HG02798 (cell line): ENCODE data around the gene TMEM217.
A peak's percentile ranks its signal among the peaks of the same experiment; 100 is the strongest.
"Not testable (repeated sequence)": the region's sequence is repeated elsewhere in the genome, so short reads cannot be mapped to it uniquely, and the experiment has no call there.

Source experiments
- ATAC-seq: cut with Tn5 transposase; IDR thresholded peaks from one replicate; pipeline ENCODE4 v1.9.1; 2021; ENCODE audit warnings: mild to moderate bottlenecking; ENCODE audit not compliant: unreplicated experiment, poor library complexity

The TMEM217 gene

DNA sequence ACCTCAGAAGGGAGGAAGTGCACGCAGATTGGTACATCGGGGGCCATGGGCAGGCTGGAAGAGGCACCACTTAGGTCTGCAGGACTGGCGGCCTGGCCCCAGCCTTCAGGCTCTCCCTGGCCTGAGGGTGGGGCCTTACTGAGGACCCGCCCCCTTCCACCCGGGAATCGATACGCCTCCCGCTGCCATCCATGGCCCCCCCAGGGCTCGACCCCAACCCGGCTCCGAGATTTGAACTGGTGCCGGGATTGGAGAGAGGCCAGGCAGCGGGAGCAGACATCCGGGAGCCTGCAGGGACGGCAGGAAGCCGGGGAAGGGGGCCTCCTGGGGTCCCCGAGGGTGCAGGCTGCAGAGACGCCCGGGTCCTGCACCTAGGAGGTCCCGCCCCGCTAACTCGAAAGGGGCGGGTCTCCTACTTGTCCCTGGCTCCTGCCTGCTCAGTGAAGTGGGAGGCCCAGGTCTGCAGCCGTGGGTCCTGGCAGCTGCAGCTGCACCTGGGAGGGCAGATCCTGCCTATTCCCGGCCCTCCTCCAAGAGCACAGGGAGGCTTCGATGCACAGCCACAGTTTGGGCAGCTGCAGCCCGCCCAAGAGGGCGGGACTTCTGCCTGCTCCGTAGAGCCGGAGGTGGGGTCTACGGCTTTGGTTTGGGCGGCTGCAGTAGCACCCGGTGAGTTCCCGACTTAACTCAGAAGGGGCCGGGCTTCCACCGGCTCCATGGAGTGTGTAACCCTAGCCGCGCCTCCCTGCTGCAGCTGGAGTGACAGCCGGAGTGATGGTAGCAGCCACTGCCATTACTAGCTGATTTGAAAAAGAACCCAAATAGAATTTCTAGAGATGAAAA lies 35.6 kb downstream of the TMEM217 start:
- peak; percentile 85 for ATAC-seq

DNA sequence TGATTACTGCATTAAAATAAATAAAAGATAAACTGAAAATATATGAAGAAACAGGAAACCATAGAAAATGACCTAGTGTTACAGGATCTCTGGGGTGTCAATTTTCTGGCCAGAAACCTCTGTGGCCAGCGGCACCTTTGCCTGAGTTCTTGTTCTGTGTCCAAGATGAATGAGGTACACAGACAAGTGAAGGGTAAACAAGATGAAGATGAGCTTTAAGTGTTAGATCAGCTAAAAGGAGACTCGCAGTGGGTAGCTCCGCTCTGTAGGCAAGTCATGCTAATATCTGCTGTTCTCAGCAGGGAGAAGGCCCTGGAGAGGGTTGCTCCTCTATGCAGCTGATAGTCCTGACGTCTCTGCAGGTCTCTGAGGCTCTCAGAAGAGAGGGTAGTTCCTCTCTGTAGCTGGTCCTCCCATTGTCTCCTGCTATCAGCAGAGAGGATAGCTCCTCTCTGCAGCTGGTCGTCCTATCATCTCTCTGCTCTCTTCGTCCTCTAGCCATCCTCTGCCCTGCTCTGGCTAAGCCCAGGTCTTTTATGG lies 36.3 kb downstream of the TMEM217 start:
- no peak for ATAC-seq

DNA sequence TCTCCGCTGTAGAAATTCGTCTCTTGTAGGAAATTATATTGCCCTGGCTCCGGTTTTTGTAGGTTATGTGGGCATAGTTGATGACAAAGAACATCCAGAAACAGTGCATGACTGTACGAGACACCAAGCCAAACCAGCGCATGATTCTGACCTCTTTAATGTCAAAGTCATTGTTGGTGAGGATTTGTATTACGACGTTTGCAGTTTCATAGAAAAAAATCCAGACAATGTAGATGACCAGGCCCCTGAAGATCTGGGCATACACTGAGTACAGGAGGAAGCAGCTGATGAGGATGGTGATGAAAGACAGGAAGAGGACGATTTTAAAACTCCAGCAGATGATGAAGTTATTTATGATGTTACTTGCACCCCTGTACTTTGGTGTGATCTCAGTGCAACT lies 39.4 kb downstream of the TMEM217 start:
- ATAC-seq = no peak

DNA sequence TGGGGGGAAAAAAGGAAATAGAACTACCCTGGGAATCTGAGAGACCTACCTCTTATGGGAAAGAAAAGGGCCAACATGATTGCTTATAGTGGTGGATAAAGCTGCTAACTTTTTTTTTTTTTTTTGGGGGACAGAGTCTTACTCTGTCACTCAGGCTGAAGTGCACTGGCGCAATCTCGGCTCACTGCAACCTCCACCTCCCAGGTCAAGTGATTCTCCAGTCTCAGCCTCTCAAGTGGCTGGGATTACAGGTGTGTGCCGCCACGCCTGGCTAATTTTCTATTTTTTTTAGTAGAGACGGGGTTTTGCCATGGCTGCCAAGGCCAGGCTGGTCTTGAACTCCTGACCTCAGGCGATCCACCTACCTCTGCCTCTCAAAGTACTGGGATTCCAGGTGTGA lies 39.9 kb downstream of the TMEM217 start:
- no peak for ATAC-seq

DNA sequence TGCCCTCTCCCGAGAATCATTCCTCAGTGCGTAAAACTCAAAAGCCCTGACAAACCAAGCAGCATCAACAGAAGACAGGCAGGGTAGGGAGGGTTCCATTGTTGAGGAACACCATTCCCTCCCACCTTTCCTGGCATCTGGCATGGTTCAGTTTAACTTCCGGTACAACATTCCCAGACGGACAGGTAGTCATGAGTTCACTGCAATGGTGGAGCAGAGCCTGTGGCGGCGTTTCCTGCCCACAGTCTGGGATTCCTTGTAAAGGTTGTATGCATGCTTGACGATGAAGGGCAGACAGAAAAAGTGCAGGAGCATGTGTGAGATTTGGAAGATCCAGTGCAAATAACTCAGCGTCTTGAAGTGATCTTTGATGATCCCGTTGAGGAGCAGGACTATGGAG lies 45.7 kb downstream of the TMEM217 start:
- no peak for ATAC-seq

DNA sequence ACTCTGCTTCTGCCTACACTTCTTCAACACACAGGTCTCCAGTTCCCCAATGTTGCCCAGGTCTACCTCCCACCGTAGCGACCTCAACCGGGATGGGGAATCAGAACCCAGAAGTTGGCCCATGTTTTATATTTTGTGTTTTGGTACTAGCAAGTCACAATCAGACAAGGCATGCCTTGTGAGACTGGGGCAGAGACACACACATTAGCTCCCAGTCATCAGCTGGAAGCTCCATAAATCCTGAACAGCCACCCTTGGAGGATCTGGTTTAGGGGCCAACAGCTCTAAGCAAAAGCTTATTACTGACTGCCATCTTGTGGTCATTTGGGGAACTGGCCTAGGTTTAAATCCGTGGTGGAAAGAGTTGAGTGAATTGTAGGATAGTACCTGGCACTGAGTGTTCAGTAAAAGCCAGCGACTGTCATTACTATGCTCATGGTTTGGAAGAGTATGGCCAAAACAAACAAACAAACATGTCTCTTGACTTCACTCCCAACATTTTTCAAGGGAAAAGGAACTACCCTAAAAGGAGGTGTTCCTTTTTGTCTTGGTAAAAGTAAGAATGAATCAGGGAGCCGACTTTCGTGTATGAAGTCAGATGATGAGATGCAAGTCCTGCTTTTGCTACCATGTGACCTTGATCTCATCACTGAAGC lies 47.5 kb downstream of the TMEM217 start:
- ATAC-seq = peak; percentile 38

DNA sequence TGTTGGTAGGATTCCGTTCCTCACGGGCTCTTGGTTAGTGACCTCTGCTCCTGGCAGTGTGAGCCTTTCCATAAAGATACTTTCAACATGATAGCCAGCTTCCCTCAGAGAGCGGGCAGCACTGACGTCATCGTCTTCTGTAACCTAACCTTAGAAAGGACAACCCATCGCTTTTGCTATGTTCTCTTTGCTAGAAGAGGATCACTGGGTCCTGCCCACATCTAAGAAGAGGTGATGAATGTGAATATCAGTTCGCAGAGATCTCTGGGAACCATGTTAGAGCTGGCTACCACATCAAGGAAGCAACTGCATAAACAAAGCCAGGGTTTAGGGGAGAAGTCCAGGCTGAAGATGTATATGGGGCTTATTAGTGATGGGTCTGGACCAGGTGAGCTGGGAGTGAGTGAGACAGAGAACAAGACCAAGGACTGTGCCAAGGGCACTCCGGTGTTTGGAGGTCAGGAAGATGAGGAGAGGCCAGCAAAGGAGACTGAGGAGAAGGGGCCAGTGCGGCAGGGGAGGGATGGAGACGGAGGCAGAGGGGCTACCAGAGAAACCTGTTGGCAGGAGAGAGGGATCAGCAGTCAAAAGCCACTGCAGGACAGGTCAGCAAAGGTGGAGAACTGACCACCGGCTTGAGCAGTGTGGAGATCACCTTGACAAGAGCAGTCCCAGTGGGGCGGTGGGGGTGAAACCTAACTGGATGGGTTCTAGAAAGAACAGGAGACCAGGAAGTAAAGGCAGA lies 48.3 kb downstream of the TMEM217 start:
- ATAC-seq = no peak

DNA sequence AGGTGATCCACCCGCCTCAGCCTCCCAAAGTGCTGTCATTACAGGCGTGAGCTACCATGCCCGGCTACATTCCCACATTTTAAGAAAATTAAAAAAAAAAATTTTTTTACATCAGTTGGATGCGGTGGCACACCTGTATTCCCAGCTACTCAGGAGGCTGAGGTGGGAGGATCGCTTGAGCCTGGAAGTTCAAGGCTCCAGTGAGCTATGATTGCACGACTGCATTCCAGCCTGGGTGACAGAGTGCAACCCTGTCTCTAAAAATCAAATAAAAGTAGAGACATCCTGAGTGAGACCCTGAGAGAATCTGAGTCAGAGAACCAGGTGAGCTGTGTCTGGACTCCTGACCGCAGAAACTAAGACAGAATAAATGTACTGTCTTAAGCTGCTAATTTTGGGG lies 49.2 kb downstream of the TMEM217 start:
- no peak for ATAC-seq

DNA sequence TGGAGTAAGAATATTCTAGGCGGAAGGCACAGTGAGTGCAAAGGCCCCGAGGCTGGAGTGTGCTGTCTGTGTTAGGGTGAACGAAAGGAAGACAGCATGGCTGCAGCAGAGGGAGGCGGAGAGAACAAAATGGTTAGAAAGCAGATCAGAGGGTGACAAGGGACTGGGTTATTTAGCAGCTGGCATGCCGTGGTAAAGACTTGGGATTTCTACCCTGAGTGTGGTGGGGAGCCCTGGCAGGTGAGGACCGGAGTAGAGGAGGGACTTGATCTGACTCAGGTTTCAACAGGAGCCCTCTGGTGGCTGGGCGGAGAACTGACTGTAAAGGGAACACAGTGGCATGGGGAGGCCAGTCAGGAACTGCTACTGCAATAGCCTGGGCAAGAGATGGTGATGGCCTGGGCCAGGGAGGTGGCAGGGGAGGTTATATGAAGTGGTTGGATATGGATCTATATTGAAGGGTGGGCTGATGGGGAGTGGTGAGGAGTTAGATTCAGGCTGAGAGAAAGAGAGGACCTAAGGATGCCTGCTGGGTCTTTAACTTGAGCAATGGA lies 50.0 kb downstream of the TMEM217 start:
- peak; percentile 68 for ATAC-seq

DNA sequence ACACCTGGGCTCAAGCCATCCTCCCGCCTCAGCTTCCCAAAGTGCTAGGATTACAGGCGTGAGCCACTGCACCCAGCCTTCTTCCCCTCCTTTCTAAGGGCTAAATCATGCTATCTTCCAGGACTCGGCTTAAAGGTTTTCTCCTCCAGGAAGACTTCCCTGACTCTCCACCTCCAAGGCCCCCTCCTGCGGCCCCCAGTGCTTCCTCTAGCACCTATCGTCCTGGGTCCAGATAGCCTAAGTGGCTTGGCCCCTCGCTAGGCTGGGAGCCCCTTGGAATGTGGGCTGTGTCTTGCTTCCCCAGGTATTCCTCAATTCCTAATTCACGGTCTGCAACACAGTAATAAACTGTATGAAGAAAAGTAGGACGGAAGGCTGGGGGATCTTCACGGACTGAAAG lies 51.3 kb downstream of the TMEM217 start:
- ATAC-seq = no peak

DNA sequence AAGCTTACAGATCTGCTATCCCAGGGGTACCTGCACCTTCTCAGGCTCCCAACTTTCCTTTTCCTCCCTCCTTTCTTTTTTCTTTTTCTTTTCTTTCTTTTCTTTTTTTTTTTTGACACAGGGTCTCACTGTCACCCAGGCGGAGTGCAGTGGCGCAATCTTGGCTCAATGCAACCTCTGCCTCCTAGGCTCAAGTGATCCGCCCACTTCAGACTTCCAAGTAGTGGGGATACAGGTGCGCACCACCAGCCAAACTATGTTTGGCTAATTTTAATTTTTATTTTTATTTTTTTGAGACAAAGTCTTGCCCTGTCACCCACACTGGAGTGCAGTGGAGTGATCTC lies 52.0 kb downstream of the TMEM217 start:
- ATAC-seq = no peak

DNA sequence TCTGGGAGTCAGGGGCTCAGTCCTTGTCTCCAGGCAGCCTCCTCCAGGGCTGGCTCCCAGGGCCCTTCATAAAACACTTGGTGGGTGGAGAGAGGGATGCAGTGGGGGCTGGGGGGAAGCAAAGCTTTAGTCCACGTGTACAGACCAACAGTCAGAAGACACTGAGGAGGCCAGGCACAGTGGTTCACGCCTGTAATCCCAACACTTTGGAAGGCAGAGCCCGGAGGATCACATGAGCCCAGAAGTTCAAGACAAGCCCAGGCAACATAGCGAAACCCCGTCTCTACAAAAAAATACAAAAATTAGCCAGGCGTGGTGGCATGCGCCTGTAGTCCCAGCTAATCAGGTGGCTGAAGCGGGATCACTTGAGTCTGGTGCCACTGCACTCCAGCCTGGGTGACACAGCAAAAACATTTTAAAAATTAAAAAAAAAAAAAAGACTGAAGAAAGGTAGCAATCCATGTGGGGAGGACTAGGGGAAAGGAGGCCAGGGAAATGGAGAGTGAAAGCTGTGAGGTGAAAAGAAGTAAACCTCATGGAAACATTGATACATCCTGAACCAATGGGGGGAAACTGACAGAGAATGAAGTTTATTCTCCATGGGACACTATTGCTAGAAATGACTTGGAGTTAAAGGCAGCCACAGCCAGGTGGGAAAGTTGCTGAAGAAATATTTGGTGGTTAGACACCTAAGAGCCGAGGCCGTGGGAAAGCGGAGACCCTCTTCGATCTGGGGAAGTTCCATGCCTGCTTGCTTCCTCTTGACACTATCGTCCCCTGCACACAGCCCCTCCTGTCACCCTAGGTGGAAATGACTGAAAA lies 52.6 kb downstream of the TMEM217 start:
- no peak for ATAC-seq

DNA sequence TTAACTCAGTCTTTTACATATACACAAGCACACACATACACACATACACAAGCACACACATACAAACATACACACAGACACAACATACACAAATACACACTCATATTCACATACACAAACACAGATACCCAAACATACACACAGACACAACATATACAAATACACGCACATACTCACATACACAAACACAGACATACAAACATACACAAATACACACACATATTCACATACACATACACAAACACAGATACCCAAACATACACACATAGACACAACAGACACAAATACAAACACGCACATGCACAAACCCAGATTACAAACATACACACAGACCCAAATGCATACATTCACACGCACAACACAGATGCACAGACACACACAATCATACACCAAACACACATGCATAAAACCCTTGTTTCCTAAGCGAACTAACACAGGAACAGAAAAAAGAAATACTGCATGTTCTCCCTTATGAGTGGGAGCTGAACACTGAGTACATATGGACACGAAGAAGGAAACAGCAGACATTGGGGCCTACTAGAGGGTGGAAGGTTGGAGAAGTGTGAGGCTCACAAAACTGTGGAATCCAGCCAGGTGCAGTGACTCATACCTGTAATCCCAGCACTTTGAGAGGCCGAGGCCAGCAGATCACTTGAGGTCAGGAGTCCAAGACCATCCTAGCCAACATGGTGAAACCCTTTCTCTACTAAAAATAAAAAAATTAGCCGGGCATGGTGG lies 53.8 kb downstream of the TMEM217 start:
- ATAC-seq = no peak

DNA sequence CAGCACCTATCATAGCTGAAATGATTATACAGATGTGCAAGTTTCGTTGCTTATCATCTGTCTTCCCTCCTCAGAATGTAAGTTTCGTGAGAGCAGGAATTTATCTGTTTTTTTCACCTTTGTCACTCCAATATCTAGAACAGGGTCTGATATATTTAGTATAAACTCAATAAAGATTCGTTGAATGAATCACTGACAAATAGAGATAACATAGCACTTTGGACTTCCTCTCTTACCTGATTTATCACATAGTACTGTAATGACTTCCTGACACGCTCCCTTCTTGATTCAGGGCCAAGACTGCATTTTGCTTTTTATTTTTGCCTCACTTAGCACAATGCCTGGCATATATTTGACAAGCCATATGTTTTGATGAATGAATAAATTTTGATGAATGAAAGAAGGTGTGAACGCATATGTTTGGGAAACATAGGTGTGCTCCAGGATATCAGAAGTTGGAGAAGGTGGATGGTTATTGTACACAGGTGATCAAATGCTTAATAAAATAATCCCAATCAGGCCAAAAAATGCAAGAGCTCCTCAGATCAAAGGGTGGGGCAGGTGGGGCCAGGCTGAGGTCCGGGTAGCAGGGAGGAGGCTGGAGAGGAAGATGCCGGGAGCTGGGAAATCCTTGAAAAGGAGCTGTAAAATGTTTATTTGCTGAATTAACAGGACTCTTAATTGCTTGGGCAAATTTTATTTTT lies 55.0 kb downstream of the TMEM217 start:
- ATAC-seq = no peak

DNA sequence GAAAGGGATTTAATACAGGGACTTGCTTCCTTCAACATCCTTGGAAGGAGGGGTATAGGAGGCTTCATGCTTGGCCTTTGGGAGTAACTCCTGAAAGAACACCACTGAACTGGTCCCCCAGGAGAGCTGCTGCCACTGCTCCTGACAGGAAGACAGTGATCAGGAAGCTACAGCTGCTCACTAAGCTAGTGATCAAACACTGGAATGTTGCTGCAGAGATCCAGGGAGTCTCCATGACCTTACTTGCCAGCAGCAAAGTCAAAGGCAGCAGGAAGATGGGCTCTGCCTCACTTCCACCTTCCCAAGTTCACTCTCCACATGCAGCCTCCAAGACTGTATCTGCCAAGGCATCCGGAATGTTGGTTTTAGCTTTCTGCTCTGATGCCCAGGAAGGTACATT lies 56.2 kb downstream of the TMEM217 start:
- no peak for ATAC-seq

DNA sequence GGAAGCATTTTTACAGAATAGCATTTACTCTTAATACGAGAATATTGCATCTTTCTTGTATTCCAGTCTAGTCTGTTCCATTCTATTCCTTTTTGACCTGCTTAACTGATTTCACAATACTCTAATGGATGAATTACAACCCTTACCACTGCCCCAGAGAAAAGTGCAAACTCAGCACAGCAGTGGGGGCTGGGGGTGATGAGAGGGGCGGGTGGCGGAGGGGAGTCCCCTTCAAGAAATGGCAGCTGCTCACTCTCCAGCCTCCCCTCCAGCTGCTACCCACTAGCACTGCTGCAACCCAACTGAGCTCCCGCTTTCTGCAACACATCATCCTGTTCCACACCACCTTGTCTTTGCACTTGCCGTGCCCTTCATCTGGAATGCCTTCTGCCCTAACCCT lies 57.9 kb downstream of the TMEM217 start:
- ATAC-seq = no peak

DNA sequence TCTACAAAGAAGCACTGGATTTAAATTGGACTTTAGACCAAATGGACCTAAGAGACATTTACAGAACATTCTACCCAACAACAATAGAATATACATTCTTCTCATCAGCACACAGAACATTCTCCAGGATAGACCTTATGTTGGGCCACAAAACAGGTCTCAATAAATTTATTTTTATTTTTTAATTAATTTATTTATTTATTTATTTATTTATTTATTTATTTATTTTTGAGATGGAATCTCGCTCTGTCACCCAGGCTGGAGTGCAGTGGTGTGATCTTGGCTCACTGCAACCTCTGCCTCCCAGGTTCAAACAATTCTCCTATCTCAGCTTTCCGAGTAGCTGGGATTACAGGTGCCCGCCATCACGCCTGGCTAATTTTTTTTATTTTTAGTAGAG lies 61.5 kb downstream of the TMEM217 start:
- ATAC-seq = not testable (repeated sequence)

DNA sequence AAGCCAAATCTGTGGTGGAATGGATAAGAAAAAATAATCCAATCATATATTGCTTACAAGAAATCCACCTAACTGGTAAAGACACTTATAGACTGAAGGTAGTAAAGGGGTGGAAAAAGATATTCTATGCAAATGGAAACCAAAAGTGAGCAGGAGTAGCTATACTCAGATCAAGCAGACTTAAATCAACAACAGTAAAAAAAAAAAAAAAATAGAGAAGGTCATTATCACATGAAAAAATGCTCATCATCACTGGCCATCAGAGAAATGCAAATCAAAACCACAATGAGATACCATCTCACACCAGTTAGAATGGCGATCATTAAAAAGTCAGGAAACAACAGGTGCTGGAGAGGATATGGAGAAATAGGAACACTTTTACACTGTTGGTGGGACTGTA lies 63.1 kb downstream of the TMEM217 start:
- not testable (repeated sequence) for ATAC-seq

DNA sequence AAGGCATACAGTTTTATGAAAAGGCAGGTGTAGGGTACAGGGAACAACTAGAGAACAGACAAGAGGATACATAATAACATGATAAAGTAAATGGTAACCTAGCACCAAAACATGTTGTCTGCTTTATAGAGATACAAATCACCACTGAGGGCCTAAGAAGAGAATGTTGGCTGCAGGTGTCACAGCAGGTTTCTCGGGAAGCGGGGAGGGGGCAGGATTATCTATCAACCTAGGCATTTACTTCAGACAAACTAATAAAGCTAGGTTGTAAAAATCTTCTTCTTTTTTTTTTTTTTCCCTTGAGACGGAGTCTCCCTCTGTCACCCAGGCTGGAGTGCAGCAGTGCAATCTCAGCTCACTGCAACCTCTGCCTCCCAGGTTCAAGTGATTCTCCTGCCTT lies 65.3 kb downstream of the TMEM217 start:
- no peak for ATAC-seq
